ENCODE data around the gene UGT1A1.

The UGT1A1 gene

DNA sequence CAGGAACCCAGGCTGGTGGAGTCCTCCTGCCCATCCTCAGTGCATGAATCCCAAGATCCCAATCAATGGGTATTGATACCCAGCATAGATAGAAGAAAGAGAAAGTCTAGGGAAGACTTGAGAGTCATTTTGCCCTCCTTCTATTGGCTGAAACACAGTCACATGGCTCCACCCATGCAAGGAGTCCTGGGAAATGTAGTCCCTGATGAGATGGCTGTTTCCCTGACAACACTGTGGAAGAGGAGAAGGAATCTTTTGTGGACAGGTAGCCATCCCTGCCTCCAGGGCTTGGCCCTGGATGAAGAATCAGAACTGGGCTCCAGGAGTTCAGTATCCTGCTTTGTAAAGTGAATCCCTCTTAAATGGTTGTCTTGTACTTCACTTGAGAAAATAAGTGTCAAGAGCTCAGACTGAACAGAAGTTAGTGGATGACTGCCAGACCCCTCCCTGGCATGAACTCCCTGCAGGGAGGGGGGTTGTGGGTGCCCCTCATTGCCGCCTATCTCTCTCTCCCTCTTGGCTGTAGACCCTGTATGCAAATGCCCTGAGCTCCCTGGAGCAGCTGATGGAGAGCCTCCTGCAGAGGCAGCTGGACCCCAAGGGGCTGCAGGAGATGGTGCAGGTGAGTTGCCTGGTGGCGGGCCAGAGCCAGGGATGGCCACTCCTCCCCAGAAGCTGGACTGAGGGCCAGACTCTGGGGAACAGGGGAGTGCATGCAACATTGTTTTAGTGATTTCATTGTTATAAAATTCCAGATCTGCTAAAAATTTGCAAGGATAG lies 54.2 kb downstream of the UGT1A1 start:
- no peak for DNase-seq (ENCODE audit: low read depth, low spot score)
- H3K27ac ChIP-seq = no peak overlapping the region

DNA sequence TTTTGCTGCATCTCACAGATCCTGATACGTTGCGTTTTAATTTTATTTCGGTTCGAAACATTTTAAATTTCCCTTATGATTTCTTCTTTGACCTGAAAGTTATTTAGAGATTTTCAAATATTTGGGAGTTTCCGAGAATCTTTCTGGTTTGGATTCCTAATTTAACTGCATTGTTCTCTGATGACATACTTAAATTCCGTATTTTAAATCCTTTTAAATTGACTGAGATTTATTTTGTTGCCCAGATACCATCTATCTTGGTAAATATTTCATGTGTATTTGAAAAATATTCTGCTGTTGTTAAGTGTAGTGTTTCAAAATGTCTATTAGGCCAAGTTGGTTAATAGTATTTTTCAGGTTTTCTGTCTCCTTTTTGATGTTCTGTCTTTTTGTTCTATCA lies 55.8 kb downstream of the UGT1A1 start:
- no peak for DNase-seq (ENCODE audit: low read depth, low spot score)
- no peak overlapping the region for H3K27ac ChIP-seq

DNA sequence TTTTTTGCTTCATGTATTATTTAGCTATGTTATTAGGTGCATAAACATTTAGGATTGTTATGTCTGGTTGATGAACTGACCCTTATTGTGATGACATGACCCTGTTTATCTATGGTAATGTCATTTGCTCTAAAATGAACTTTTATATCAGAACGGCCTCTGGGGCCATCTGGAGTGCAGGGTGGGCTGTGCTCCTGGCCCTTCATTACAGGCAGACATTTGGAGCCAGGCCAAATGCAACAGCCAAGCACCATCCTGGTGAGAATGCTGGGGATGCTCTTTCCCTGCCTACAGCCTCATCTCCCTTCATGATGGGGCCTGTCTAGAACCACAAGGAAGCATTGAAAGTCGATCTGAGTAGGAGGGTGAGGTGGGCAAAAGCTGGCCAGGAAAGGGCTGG lies 56.3 kb downstream of the UGT1A1 start:
- H3K27ac ChIP-seq = no peak overlapping the region
- DNase-seq (ENCODE audit: low read depth, low spot score) = no peak

DNA sequence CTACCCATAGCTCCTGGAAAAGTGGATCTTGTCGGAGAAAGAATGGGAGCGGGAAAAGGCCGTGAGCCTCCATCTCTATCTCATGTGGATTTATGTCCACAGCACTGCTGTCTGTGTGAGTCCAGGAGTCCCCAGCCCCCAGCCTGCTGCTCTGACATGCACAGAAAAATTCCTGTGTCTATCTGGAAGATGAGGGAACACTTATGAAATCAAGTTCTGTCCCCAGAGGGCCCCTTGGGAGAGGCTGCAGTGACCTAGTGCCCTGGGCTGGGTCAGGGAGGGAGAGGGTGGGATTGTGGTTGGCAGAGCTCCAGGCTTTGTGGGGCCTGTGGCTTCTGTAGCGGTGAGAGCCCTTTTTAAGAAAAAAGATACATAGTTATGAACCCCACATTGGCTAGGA lies 56.7 kb downstream of the UGT1A1 start:
- no peak overlapping the region for H3K27ac ChIP-seq
- DNase-seq (ENCODE audit: low read depth, low spot score) = no peak

DNA sequence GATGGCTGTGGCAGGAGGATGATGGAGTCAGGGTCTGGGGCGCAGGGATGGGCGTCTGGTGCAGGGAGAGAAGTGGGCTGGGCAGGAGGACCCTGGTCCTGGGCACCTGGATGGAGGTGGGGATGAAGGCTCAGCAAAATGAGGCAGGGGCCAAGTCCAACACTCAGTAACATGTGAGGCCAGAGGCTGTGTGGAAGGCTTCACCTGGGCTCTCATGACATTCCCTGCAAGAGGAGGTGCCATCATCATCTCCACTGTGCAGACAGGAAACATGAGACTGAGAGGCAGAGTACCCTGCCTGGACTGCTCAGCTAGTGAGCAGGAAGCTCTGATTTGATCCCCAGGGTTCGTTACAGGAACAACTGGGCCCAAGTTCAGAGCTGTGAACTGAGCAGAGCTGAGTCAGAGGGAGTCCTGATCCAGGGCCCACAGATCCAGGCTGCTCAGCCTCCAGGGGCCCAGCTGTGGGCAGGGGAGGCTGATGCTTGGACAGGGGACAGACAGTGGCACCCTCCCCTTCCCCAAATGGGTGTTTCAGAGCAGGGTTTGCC lies 57.4 kb downstream of the UGT1A1 start:
- DNase-seq (ENCODE audit: low read depth, low spot score) = no peak
- no peak overlapping the region for H3K27ac ChIP-seq

DNA sequence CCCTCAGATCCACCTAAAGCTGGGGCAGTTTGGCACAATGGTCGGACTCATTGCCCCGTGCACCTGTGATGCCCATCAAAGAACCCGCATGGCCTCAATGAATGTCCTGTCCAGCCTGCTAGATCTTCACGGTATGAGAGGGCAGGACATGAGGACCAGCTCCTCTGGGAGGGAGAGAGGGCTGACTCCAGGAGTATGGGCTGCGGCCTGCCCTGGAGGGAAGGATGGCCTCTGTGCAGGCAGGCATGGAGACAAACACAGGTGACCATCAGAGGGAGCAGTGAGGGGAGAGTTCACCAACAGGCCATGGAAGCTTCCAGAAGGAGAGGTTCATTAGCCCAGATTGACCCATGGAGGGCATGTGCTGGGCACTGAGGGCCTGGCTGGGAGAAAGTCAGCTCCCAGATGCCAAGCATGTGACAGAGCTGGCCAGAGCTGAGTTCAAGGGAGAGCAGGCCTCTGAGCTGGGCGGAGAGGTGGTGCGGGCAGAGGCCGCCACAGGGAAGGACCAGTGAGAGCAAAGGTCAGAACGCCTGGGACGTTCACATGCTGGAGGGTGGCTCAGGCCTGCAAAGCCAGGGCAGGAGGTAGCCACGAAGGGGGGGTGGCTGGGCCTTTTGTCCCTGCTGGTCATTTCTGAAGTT lies 58.0 kb downstream of the UGT1A1 start:
- no peak for DNase-seq (ENCODE audit: low read depth, low spot score)

DNA sequence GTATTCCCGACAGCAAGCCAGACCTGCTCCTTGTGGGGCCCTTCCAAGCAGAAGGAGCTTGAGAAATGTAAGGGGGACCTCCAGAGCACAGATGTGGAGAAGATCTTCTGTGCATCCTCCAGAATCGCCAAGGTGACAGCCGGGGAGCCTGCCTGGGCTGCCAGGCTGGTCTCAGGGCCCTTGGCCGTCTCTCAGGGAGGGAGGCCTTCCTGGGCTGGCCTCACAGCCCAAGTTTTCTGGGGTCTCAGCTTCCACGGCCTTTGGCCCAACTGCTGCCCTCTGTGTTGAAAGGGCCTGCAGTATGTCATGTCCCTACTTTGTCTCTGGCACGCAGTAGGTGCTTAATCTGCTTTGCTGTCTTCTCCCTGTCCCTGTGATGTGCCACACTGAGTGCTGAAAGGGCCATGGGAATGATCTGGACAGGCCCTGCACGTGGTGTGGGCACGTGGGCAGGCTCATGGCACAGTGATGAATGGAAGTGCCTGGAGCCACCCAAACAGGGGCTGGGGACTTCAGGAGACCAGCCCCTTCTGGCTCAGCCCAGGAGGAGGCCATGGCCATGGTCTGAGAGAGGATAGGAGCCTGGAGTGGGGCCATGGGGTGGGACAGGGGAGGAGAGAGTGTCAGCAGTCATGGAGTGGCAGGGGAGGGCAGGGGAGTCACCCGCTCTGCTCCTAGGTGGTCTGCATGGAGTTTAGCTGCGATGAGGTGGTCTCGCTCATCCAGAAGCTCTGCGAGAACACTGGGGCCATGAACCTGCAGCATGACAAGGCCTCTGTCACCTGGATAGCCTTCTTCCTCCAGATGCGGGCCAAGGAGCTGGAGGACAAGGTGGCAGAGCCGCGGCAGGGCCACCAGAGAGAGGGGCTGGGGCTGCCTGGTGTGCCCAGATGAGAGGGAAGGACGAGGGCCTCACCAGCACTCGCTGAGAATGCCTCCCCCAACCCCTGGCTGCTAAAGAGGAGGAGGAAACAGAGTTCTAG lies 58.9 kb downstream of the UGT1A1 start:
- no peak overlapping the region for H3K27ac ChIP-seq
- no peak for DNase-seq (ENCODE audit: low read depth, low spot score)

More for the DNA sequence above, 58.0 kb downstream of the UGT1A1 start:
- H3K27ac ChIP-seq = no peak overlapping the region

DNA sequence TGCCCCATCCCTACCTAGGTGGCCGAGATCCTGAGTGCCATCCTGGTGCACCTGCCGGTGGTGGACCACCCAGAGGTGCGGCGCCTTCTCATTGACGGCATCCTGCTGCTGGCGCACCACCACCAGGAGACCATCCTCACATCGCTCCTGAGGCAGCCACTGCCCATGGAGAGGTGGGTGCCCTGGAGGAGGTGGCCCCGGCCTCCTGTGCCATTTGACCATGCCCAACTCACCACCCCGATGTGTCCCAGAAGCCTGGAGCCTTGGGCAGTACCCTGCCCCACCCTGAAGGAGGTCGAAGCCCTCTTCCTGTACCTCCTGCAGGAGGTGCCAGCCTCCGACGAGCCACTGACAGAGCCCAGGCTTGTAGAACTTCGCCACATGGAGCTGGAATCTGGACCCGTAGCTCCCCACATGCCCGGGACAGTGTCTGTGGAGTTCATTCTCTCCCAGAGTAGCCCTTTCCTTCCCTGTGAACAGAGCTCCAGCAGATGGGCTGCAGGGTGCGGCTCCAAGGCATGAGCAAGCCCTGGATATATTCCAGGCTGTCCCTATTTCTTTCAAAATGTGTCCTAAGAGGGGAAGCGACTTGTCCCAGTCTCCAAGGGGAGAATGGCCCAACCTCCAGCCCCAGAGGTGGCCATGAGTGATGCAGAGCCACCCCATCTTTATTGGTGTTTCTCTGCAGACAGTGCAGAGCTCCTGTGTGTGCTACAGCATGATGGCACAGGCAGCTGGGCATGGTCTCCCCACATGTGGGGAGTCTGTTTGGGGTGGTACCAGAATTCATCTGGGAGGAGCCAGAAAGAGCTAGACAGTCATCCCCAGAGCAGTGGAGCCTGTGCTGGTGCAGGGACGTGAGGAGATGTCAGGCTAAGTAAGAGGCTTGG lies 60.1 kb downstream of the UGT1A1 start:
- DNase-seq (ENCODE audit: low read depth, low spot score) = no peak
- no peak overlapping the region for H3K27ac ChIP-seq

DNA sequence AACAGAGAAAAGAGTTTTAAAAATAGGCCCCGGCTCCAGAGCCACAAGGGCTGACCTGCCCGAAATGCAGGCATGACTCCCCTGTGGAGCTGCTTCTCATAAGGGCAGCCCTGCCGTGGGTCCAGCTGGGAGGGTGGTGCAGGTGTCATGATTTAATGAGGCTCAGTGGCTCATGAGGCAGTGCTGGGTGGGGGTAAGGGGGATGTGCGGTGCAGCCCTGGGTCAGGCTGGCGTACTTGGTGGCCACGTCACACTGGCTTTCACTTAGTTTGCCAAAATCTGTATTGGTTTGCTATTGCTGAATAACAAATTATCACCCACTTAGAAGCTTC lies 60.7 kb downstream of the UGT1A1 start:
- DNase-seq (ENCODE audit: low read depth, low spot score) = no peak
- H3K27ac ChIP-seq = no peak overlapping the region

DNA sequence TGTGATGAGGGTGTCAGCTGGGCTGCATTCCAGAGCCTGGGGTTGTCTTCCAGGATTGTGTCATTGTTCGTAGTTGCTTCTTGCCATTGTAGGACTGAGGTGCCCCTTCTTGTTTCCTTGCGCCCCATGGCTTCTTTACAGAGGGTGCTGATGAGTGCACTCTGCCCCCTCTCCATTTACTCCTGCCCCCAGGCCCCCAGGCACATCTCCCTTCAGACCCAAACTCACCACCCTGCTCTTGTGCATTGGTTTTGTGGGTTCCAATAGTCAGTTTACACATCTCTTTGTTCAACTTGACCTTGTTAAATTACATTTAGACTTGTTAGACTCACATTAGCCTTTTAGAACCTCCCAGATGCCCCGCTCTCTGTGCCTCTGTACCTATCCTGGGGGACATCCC lies 61.1 kb downstream of the UGT1A1 start:
- no peak overlapping the region for H3K27ac ChIP-seq
- DNase-seq (ENCODE audit: low read depth, low spot score) = no peak

DNA sequence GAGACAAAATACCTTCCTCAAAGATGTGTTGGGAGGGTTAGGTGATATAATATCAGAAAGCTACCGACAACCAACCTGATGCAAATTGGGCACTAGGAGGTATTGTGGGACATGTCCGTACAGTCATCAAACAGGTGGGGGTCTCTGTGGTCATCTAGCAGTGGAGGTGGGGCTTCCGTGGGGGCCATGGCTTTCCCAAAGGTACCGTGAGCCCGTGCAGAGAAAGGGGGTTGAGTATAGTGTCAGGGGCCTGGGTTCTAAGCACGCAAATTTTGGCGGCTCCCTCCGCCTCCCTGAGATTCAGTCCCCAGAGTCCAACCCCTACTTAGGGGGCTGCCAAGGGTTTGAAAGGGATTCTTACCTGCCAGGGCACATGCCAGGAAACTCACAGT lies 61.6 kb downstream of the UGT1A1 start:
- DNase-seq (ENCODE audit: low read depth, low spot score) = no peak

DNA sequence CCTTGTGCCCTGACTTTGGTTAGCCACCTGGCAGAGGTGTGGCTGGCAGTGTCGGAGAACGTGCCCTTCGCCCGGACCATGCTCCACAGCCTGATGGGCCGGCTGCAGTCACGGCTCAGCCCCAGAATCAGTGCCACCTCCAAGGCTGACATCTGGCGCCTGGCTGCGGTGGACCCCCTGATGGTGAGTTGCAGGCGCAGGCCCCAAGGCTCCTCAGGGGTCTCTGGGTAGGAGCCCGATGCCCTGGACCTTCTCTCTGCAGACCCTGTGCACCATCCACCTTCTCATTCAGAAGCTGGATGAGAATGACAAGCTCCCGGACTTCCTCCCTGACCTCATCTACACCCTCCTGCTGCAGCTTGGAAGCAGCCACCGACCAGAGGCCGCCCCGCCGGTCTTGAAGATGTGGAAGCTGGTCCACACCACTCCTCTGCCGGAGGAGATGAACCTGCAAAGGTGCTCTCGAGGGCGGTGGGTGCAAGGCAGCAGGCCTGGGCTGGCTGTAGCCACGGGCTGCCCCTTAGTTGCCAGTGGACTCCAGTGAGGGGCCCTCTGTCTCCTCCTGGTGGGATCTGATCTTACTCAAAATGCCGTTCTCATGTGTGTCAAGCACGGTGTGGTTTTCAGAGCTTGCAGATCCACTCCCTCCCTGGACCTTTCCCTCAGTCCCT lies 62.2 kb downstream of the UGT1A1 start:
- H3K27ac ChIP-seq = no peak overlapping the region
- DNase-seq (ENCODE audit: low read depth, low spot score) = no peak

More for the DNA sequence above, 61.6 kb downstream of the UGT1A1 start:
- no peak overlapping the region for H3K27ac ChIP-seq
